Measurements from ENCODE around the gene CLDN7. TPM values are rescaled to one million over a fixed set of nuclear protein-coding genes. Genes with fewer than 3 reads are reported as not detected.
"Not testable (repeated sequence)": the region's sequence is repeated elsewhere in the genome, so short reads cannot be mapped to it uniquely, and the experiment has no call there.

The CLDN7 gene
- total and polyA plus RNA-seq, 7 experiments from 2014 or later, result 0.29 to 3.8 (median 1.7) TPM

- H3K4me3 ChIP-seq (ENCODE audit: low read length); H3K27me3 Mint-ChIP-seq; H3K9me3 ChIP-seq (ENCODE audit: control insufficient read depth in 2 of 3, low read length in 3 of 3); ATAC-seq; CTCF ChIA-PET; DNase-seq; H3K9me3 Mint-ChIP-seq; H3K27me3 ChIP-seq (ENCODE audit: control insufficient read depth in 2 of 2, insufficient read depth in 2 of 2, low read length in 2 of 2): not testable (repeated sequence)
- POLR2A ChIA-PET, result interaction anchor here (1.8 to 6.3 kb wide), 2 partner anchors 6 to 208 kb away, joined by 5 to 78 read pairs; partner anchors contain the start of genes CTDNEP1, ELP5 and SLC16A13
- Mint-ChIP-seq H3K4me3 (peak overlapping the region in 5 of 10 donors; percentile 47 to 95 (median 91)), H3K27ac (peak overlapping the region in 8 of 9 donors; percentile 31 to 100 (median 96)), H3K4me1 (peaks cover 24 to 52% (median 41%) of the 10 kb centered on the region in 7 donors), H3K36me3 (peaks cover 5 to 31% (median 19%) of the 10 kb centered on the region in 5 donors)
- H3K4me1 ChIP-seq (ENCODE audit: control insufficient read depth in 2 of 2, insufficient read depth in 2 of 2, low read length in 2 of 2), result peaks cover 22 to 31% of the 10 kb centered on the region in 2 donors
- intact Hi-C loops (cut with micrococcal nuclease), result loop anchor here (2.0 to 5.0 kb wide), 3 partner anchors 209 to 592 kb away; partner anchors contain the start of genes C17orf100 (in 1 of the 2) and MED31 (in 1 of the 2)
- peak overlapping the region; percentile 7 for H3K27ac ChIP-seq (ENCODE audit: low read depth, low read length)
- H3K36me3 ChIP-seq (ENCODE audit: control insufficient read depth in 2 of 3, insufficient read depth in 3 of 3, low read length in 3 of 3), result peaks cover 13 to 42% (median 21%) of the 10 kb centered on the region in 3 experiments
These were observed 18.4 kb downstream of the CLDN7 start for GRCh38 chr17:7243838-7244237.

GRCh38 chr17:7243453-7243729 is 18.9 kb downstream of the CLDN7 start:
- no peak for ATAC-seq
- H3K27ac ChIP-seq (ENCODE audit: low read depth, low read length), result peak overlapping the region; percentile 92
- no peaks in the 10 kb centered on the region for H3K27me3 ChIP-seq (ENCODE audit: control insufficient read depth in 2 of 2, insufficient read depth in 2 of 2, low read length in 2 of 2)
- CTCF ChIA-PET, result no interaction called here
- H3K4me1 ChIP-seq (ENCODE audit: control insufficient read depth in 2 of 2, insufficient read depth in 2 of 2, low read length in 2 of 2), result peaks cover 22 to 28% of the 10 kb centered on the region in 2 donors
- Mint-ChIP-seq H3K36me3 (peaks cover 5 to 31% (median 19%) of the 10 kb centered on the region in 5 donors), H3K4me1 (peaks cover 23 to 47% (median 37%) of the 10 kb centered on the region in 7 donors), H3K4me3 (peak overlapping the region; percentile 80 to 97 (median 92)), H3K27me3 (peaks cover 0 to 5% (median 0%) of the 10 kb centered on the region in 5 donors), H3K9me3 (peaks cover 0 to 9% (median 0%) of the 10 kb centered on the region in 11 donors), H3K27ac (peak overlapping the region; percentile 71 to 100 (median 96))
- POLR2A ChIA-PET, result interaction anchor here (1.0 to 14.4 kb wide), 8 partner anchors 7 to 208 kb away, joined by 3 to 265 read pairs (median 6); partner anchors contain the start of genes ACADVL, ACAP1, CTDNEP1 and DLG4
- no peaks in the 10 kb centered on the region for H3K9me3 ChIP-seq (ENCODE audit: control insufficient read depth in 2 of 3, low read length in 3 of 3)
- peak overlapping the region; percentile 100 for H3K4me3 ChIP-seq (ENCODE audit: low read length)
- peaks cover 13 to 45% (median 21%) of the 10 kb centered on the region in 3 experiments for H3K36me3 ChIP-seq (ENCODE audit: control insufficient read depth in 2 of 3, insufficient read depth in 3 of 3, low read length in 3 of 3)
- DNase-seq, result no peak
- intact Hi-C loops (cut with micrococcal nuclease), result loop anchor here (2.0 to 5.0 kb wide), 3 partner anchors 209 to 591 kb away; partner anchors contain the start of genes C17orf100 (in 1 of the 2) and MED31 (in 1 of the 2)

- Histone ChIP-seq H3K4me1 (ENCODE audit: control insufficient read depth in 2 of 2, insufficient read depth in 2 of 2, low read length in 2 of 2) (peaks cover 22 to 28% of the 10 kb centered on the region in 2 donors), H3K4me3 (ENCODE audit: low read length) (peak overlapping the region; percentile 100), H3K27ac (ENCODE audit: low read depth, low read length) (peak overlapping the region; percentile 92), H3K36me3 (ENCODE audit: control insufficient read depth in 2 of 3, insufficient read depth in 3 of 3, low read length in 3 of 3) (peaks cover 13 to 45% (median 21%) of the 10 kb centered on the region in 3 experiments), H3K9me3 (ENCODE audit: control insufficient read depth in 2 of 3, low read length in 3 of 3) (no peaks in the 10 kb centered on the region), H3K27me3 (ENCODE audit: control insufficient read depth in 2 of 2, insufficient read depth in 2 of 2, low read length in 2 of 2) (no peaks in the 10 kb centered on the region)
- DNase-seq, result peak; percentile 85 to 96 (median 94)
- peaks cover 0 to 5% (median 0%) of the 10 kb centered on the region in 5 donors for H3K27me3 Mint-ChIP-seq
- H3K27ac Mint-ChIP-seq, result peak overlapping the region; percentile 96 to 100 (median 98)
- POLR2A ChIA-PET, result interaction anchor here (0.6 to 14.4 kb wide), 17 partner anchors 7 to 1774 kb away, joined by 3 to 265 read pairs (median 4); partner anchors contain the start of genes ACADVL, ACAP1, CTDNEP1 and DHX33
- peak; percentile 66 for ATAC-seq
- H3K36me3 Mint-ChIP-seq, result peaks cover 5 to 31% (median 19%) of the 10 kb centered on the region in 5 donors
- peaks cover 23 to 46% (median 36%) of the 10 kb centered on the region in 7 donors for H3K4me1 Mint-ChIP-seq
- H3K4me3 Mint-ChIP-seq, result peak overlapping the region; percentile 88 to 98 (median 96)
- peaks cover 0 to 9% (median 0%) of the 10 kb centered on the region in 11 donors for H3K9me3 Mint-ChIP-seq
- CTCF ChIA-PET, result interaction anchor here (0.7 to 1.8 kb wide), 4 partner anchors 9 to 191 kb away, joined by 3 to 6 read pairs (median 4); partner anchors contain the start of genes ACADVL, CTDNEP1, DLG4 and ELP5
- intact Hi-C loops (cut with micrococcal nuclease), result loop anchor here (2.0 to 5.0 kb wide), 3 partner anchors 208 to 591 kb away; partner anchors contain the start of genes C17orf100 (in 1 of the 2) and MED31 (in 1 of the 2)
These were observed 19.4 kb downstream of the CLDN7 start for GRCh38 chr17:7242717-7243452.

DNA sequence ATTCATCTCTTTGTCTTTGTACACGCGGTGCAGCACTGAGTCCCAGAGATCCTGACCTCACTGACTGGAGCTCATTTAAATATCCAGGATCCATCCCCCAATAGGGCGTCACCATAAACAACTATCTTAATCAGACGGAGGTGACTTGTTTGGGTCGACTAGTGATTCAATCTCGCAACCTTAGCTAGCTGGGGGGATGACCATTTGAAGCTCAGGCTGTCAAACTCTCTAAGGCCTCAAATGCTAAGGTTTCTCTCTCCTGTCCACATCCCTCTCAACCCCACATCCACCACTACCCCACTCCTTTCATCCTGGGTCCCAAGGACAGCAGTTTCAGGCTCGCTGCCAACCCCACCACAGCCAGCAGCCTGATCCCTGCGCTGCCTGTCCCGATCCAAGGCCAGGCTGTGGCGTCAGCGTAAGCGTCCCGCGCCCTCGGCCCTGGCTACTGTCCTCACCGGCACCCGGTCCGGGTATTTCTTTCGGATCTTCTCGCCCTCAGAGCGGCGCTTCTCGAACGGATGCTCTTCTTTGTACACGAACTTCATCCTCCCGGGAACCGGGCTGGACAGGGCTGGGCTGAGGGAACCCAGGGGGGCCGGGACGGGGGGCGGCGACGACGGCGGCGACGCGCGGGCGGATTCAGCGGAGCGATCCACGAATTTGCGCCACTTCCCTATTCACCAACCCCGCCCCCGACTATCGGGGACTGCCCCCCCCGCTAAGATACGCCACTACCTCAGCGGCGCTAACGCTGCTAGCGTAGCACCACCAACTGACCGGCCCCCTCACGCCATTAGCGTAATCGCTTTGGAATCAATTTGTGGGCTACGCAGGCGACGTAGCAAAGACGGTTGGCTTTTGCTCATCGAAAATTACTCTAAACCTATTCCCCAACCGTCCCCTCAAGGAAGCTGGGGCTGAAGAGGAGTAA is 20.2 kb downstream of the CLDN7 start, which contains the start of gene GABARAP:
TSS of gene GABARAP (minus strand) at position 667 of the 934 bp plus-strand sequence. CDS start at position 548, 119 bp downstream.
- peak within 1 kb of the TSS; percentile 96 to 100 (median 98) for H3K27ac Mint-ChIP-seq
- intact Hi-C loops (cut with micrococcal nuclease), result loop anchor here (2.0 to 5.0 kb wide), 3 partner anchors 207 to 590 kb away; partner anchors contain the start of genes C17orf100 (in 1 of the 2) and MED31 (in 1 of the 2)

DNA sequence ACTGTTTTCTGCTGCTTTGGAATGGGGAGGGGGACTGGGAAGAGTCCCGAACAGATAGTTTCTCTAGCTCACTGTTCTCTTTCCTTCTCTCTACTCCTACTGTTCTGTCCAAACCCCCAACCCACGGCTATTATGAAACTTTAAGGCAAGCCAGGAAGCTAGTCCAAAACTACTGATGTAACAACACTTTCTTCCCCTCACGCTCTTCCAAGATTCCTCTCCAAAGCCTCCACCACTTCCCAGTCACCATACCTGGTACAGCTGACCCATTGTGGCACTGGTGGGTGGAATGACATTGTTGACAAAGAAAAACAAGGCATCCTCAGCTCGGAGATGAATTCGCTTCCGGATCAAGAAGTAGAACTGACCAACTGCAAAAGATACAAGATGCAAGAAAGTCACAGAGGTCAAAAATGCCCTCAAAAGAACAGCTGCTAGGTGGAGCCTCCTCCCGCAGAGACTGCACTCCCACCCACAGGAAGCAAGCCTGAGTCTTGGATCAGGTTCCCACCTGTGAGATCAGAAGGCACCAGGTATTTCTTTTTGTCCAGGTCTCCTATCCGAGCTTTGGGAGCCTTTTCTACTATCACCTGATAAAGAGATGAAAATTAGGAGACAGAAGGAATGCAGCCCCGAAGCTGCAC is 21.1 kb downstream of the CLDN7 start:
- H3K27me3 ChIP-seq (ENCODE audit: control insufficient read depth in 2 of 2, insufficient read depth in 2 of 2, low read length in 2 of 2), result no peaks in the 10 kb centered on the region
- ChIA-PET CTCF (interaction anchor here (0.7 to 1.8 kb wide), 3 partner anchors 10 to 274 kb away, joined by 3 to 6 read pairs (median 4); partner anchors contain the start of genes ACADVL, CTDNEP1, DLG4 and ELP5), POLR2A (interaction anchor here (0.7 to 14.4 kb wide), 9 partner anchors 9 to 446 kb away, joined by 3 to 265 read pairs (median 13); partner anchors contain the start of genes ACADVL, ACAP1, CTDNEP1 and DLG4)
- H3K4me3 Mint-ChIP-seq, result peak overlapping the region; percentile 88 to 98 (median 96)
- peaks cover 0 to 5% (median 0%) of the 10 kb centered on the region in 5 donors for H3K27me3 Mint-ChIP-seq
- H3K9me3 Mint-ChIP-seq, result peaks cover 0 to 9% (median 0%) of the 10 kb centered on the region in 11 donors
- peak overlapping the region; percentile 96 to 100 (median 98) for H3K27ac Mint-ChIP-seq
- ATAC-seq (no peak), DNase-seq (no peak)
- H3K4me3 ChIP-seq (ENCODE audit: low read length), result peak overlapping the region; percentile 100
- peak overlapping the region; percentile 92 for H3K27ac ChIP-seq (ENCODE audit: low read depth, low read length)
- no peaks in the 10 kb centered on the region for H3K9me3 ChIP-seq (ENCODE audit: control insufficient read depth in 2 of 3, low read length in 3 of 3)
- peaks cover 31 to 51% (median 46%) of the 10 kb centered on the region in 7 donors for H3K4me1 Mint-ChIP-seq
- peaks cover 7 to 31% (median 21%) of the 10 kb centered on the region in 5 donors for H3K36me3 Mint-ChIP-seq
- peaks cover 22 to 37% of the 10 kb centered on the region in 2 donors for H3K4me1 ChIP-seq (ENCODE audit: control insufficient read depth in 2 of 2, insufficient read depth in 2 of 2, low read length in 2 of 2)
- intact Hi-C loops (cut with micrococcal nuclease), result loop anchor here in 1 of 2 donors (5.0 kb wide), 1 partner anchor 589 kb away; the partner anchor contains the start of genes C17orf100 and MED31
- H3K36me3 ChIP-seq (ENCODE audit: control insufficient read depth in 2 of 3, insufficient read depth in 3 of 3, low read length in 3 of 3), result peaks cover 8 to 44% (median 19%) of the 10 kb centered on the region in 3 experiments

More for the DNA sequence above, 20.2 kb downstream of the CLDN7 start, which contains the start of gene GABARAP:
- Mint-ChIP-seq H3K4me1 (peaks cover 27 to 51% (median 40%) of the 10 kb centered on the region in 7 donors), H3K9me3 (peaks cover 0 to 9% (median 0%) of the 10 kb centered on the region in 11 donors), H3K27me3 (peaks cover 0 to 5% (median 0%) of the 10 kb centered on the region in 5 donors), H3K4me3 (peak within 1 kb of the TSS; percentile 88 to 98 (median 96)), H3K36me3 (peaks cover 7 to 31% (median 20%) of the 10 kb centered on the region in 5 donors)
- ATAC-seq, result peak; percentile 65
- ChIA-PET CTCF (interaction anchor here (0.7 to 1.8 kb wide), 5 partner anchors 10 to 273 kb away, joined by 3 to 6 read pairs (median 4); partner anchors contain the start of genes ACADVL, CTDNEP1, DLG4 and ELP5), POLR2A (interaction anchor here (0.6 to 14.4 kb wide), 21 partner anchors 8 to 1773 kb away, joined by 3 to 265 read pairs (median 4); partner anchors contain the start of genes ACADVL, ACAP1, CTDNEP1 and DHX33)
- Histone ChIP-seq H3K36me3 (ENCODE audit: control insufficient read depth in 2 of 3, insufficient read depth in 3 of 3, low read length in 3 of 3) (peaks cover 13 to 44% (median 21%) of the 10 kb centered on the region in 3 experiments), H3K4me3 (ENCODE audit: low read length) (peak within 1 kb of the TSS; percentile 100), H3K27me3 (ENCODE audit: control insufficient read depth in 2 of 2, insufficient read depth in 2 of 2, low read length in 2 of 2) (no peaks in the 10 kb centered on the region), H3K9me3 (ENCODE audit: control insufficient read depth in 2 of 3, low read length in 3 of 3) (no peaks in the 10 kb centered on the region), H3K4me1 (ENCODE audit: control insufficient read depth in 2 of 2, insufficient read depth in 2 of 2, low read length in 2 of 2) (peaks cover 22 to 33% of the 10 kb centered on the region in 2 donors), H3K27ac (ENCODE audit: low read depth, low read length) (peak within 1 kb of the TSS; percentile 92)
- peak; percentile 81 to 92 (median 89) for DNase-seq

All from naive thymus-derived CD4-positive, alpha-beta T cell (primary cell).